ENCODE measurements around the gene ATXN10. TPM values are rescaled to one million over a fixed set of nuclear protein-coding genes. Genes with fewer than 3 reads are reported as not detected.

Gene ATXN10
- total and polyA plus RNA-seq, 2 donors (not counting 1 experiment from before 2014, with no cell fraction given), result 164 to 350 TPM

GRCh38 chr22:45740236-45740635, 68.6 kb downstream of the ATXN10 start:
- Histone ChIP-seq H3K36me3 (ENCODE audit: control insufficient read depth, insufficient read depth, low read length) (peaks cover 10% of the 10 kb centered on the region), H3K9me3 (ENCODE audit: control insufficient read depth, insufficient read depth, low read depth, low read length) (no peaks in the 10 kb centered on the region), H4K20me1 (ENCODE audit: control insufficient read depth, extremely low read depth, insufficient read depth, low read length) (no peaks in the 10 kb centered on the region), H3K9ac (ENCODE audit: insufficient read depth, low read length) (no peak overlapping the region), H3K27me3 (ENCODE audit: control insufficient read depth, insufficient read depth, low read length) (no peaks in the 10 kb centered on the region), H3K4me1 (ENCODE audit: control insufficient read depth, extremely low read depth, insufficient read depth, low read length) (peaks cover 5% of the 10 kb centered on the region), H3K4me2 (ENCODE audit: extremely low read depth, insufficient read depth, low read length) (no peak overlapping the region), H3K79me2 (ENCODE audit: control insufficient read depth, insufficient read depth, low read length) (peaks cover 4% of the 10 kb centered on the region), H2AFZ (ENCODE audit: low read length) (no peak overlapping the region), H3K27ac (ENCODE audit: insufficient read depth, low read length) (no peak overlapping the region), H3K4me3 (replicated peaks in 1 of 4; ENCODE audit: control extremely low read depth in 1 of 4, insufficient read depth in 1 of 4, low read depth in 3 of 4, low read length in 4 of 4) (no peak overlapping the region)
- no peak for TF ChIP-seq EZH2 (IDR thresholded peaks at IDR 0.05; ENCODE audit: low read length, missing control alignments)
- peak in 1 of 2 donors; percentile 83 for DNase-seq (ENCODE audit: low read depth in 2 of 2)

DNA sequence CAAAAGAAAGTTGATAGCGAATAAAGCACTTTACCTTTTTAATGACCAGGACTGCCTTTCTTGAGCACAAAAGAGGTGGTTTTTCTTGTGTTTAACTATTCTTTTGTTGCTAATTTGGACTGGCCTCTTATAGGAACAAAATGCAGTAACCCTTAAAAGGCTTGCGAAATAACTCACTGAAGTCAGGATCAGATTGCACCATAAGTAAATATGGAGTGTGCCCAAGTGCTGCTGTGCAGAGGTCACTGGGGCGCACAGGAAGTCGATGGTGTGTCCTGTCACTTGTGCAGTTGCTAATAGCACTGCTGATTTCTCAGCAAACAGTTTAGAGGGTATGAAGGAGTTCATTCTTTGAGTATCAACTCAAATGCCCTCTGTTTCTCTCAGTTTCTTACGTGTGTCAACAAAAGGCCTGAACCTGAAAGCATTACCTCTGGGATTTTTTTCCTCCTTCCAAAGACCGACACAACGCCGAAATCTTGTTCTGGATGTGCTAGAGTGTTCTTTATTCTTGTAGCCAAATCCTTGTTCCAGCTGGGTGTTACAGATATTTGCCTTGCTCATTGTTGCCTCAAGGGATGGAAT, 71.3 kb downstream of the ATXN10 start:
- Histone ChIP-seq H3K4me1 (ENCODE audit: control insufficient read depth, extremely low read depth, insufficient read depth, low read length) (peaks cover 5% of the 10 kb centered on the region), H3K4me2 (ENCODE audit: extremely low read depth, insufficient read depth, low read length) (no peak overlapping the region), H3K79me2 (ENCODE audit: control insufficient read depth, insufficient read depth, low read length) (peaks cover 2% of the 10 kb centered on the region), H3K27ac (ENCODE audit: insufficient read depth, low read length) (no peak overlapping the region), H3K4me3 (replicated peaks in 1 of 4; ENCODE audit: control extremely low read depth in 1 of 4, insufficient read depth in 1 of 4, low read depth in 3 of 4, low read length in 4 of 4) (no peak overlapping the region), H2AFZ (ENCODE audit: low read length) (no peak overlapping the region), H3K9ac (ENCODE audit: insufficient read depth, low read length) (no peak overlapping the region), H3K27me3 (ENCODE audit: control insufficient read depth, insufficient read depth, low read length) (no peaks in the 10 kb centered on the region), H4K20me1 (ENCODE audit: control insufficient read depth, extremely low read depth, insufficient read depth, low read length) (no peaks in the 10 kb centered on the region), H3K9me3 (ENCODE audit: control insufficient read depth, insufficient read depth, low read depth, low read length) (no peaks in the 10 kb centered on the region), H3K36me3 (ENCODE audit: control insufficient read depth, insufficient read depth, low read length) (peaks cover 10% of the 10 kb centered on the region)
- DNase-seq (ENCODE audit: low read depth in 2 of 2), result peak in 1 of 2 donors; percentile 89
- no peak for TF ChIP-seq EZH2 (IDR thresholded peaks at IDR 0.05; ENCODE audit: low read length, missing control alignments)

DNA sequence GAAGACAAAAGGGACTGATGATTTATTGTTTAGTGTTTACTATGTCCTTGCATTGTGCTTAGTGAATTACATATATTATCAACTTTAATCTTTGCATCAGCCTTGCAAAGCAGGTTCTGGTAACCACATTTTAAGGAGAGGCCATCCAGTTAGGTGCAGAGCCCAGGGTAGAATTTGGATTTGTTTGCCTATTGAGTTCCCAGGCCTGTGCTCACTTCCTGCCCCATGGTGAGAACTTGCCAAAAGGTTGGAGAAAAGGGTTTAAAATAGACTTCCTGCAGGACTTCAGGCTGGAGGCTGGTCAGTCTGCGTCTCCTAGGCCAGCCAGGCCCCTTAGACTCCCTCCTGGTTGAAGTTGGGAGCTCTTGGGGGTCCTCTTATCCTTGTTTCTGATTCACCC, 72.1 kb downstream of the ATXN10 start:
- no peaks in the 10 kb centered on the region for H3K27me3 ChIP-seq (ENCODE audit: control insufficient read depth, insufficient read depth, low read length)
- H3K79me2 ChIP-seq (ENCODE audit: control insufficient read depth, insufficient read depth, low read length), result peaks cover 2% of the 10 kb centered on the region
- TF ChIP-seq CTCF (conservative IDR thresholded peaks at IDR 0.05 in 1 of 2, IDR thresholded peaks at IDR 0.05 in 1 of 2; ENCODE audit: low read depth in 1 of 2, low read length in 2 of 2) (no peak), EZH2 (IDR thresholded peaks at IDR 0.05; ENCODE audit: low read length, missing control alignments) (no peak)
- no peak overlapping the region for H3K4me2 ChIP-seq (ENCODE audit: extremely low read depth, insufficient read depth, low read length)
- no peak overlapping the region for H3K27ac ChIP-seq (ENCODE audit: insufficient read depth, low read length)
- H2AFZ ChIP-seq (ENCODE audit: low read length), result no peak overlapping the region
- no peak overlapping the region for H3K9ac ChIP-seq (ENCODE audit: insufficient read depth, low read length)
- DNase-seq (ENCODE audit: low read depth in 2 of 2), result no peak
- no peak overlapping the region for H3K4me3 ChIP-seq (replicated peaks in 1 of 4; ENCODE audit: control extremely low read depth in 1 of 4, insufficient read depth in 1 of 4, low read depth in 3 of 4, low read length in 4 of 4)
- peaks cover 5% of the 10 kb centered on the region for H3K4me1 ChIP-seq (ENCODE audit: control insufficient read depth, extremely low read depth, insufficient read depth, low read length)
- no peaks in the 10 kb centered on the region for H4K20me1 ChIP-seq (ENCODE audit: control insufficient read depth, extremely low read depth, insufficient read depth, low read length)
- peaks cover 10% of the 10 kb centered on the region for H3K36me3 ChIP-seq (ENCODE audit: control insufficient read depth, insufficient read depth, low read length)
- no peaks in the 10 kb centered on the region for H3K9me3 ChIP-seq (ENCODE audit: control insufficient read depth, insufficient read depth, low read depth, low read length)

DNA sequence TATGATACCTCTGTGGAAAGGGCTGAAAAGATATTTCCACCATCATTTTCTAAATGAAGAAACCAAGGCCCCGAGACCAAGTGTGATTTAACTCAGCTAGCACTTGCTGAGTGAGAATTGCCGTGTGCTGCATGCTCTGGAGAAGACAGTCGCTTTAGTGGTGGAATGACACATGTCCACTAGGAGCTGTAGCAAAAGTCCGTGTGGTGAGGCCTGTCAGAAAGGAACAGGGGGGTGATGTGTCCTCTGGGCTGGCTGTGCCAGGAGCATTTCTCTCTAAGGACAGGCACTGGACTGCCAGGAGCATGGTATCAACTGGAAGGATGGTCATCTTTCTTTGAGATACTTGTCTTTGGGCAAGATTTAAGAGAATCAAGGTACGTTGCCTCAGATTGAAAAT, 72.8 kb downstream of the ATXN10 start:
- no peak overlapping the region for H3K9ac ChIP-seq (ENCODE audit: insufficient read depth, low read length)
- peaks cover 5% of the 10 kb centered on the region for H3K4me1 ChIP-seq (ENCODE audit: control insufficient read depth, extremely low read depth, insufficient read depth, low read length)
- TF ChIP-seq CTCF (conservative IDR thresholded peaks at IDR 0.05 in 1 of 2, IDR thresholded peaks at IDR 0.05 in 1 of 2; ENCODE audit: low read depth in 1 of 2, low read length in 2 of 2) (no peak), EZH2 (IDR thresholded peaks at IDR 0.05; ENCODE audit: low read length, missing control alignments) (no peak)
- H4K20me1 ChIP-seq (ENCODE audit: control insufficient read depth, extremely low read depth, insufficient read depth, low read length), result no peaks in the 10 kb centered on the region
- no peaks in the 10 kb centered on the region for H3K9me3 ChIP-seq (ENCODE audit: control insufficient read depth, insufficient read depth, low read depth, low read length)
- no peak overlapping the region for H3K27ac ChIP-seq (ENCODE audit: insufficient read depth, low read length)
- H3K27me3 ChIP-seq (ENCODE audit: control insufficient read depth, insufficient read depth, low read length), result no peaks in the 10 kb centered on the region
- no peak overlapping the region for H2AFZ ChIP-seq (ENCODE audit: low read length)
- H3K36me3 ChIP-seq (ENCODE audit: control insufficient read depth, insufficient read depth, low read length), result peaks cover 10% of the 10 kb centered on the region
- no peak overlapping the region for H3K4me2 ChIP-seq (ENCODE audit: extremely low read depth, insufficient read depth, low read length)
- no peak for DNase-seq (ENCODE audit: low read depth in 2 of 2)
- H3K4me3 ChIP-seq (replicated peaks in 1 of 4; ENCODE audit: control extremely low read depth in 1 of 4, insufficient read depth in 1 of 4, low read depth in 3 of 4, low read length in 4 of 4), result no peak overlapping the region
- H3K79me2 ChIP-seq (ENCODE audit: control insufficient read depth, insufficient read depth, low read length), result peaks cover 4% of the 10 kb centered on the region

Data from fibroblast of lung (primary cell).